HG02943 (cell line): ENCODE measurements around the gene LINGO4.

Source experiments
- ATAC-seq: cut with Tn5 transposase; IDR thresholded peaks from one replicate; pipeline ENCODE4 v1.9.1; 2021; ENCODE audit warnings: mild to moderate bottlenecking, low read depth, moderate library complexity; ENCODE audit not compliant: unreplicated experiment

Gene LINGO4

GRCh38 chr1:151834239-151834638, 29.0 kb upstream of the LINGO4 start:
- ATAC-seq: no peak

- no peak for ATAC-seq
Measured at GRCh38 chr1:151833172-151833900, 28.1 kb upstream of the LINGO4 start.

GRCh38 chr1:151832318-151832980, 27.2 kb upstream of the LINGO4 start:
- ATAC-seq: no peak

- ATAC-seq: no peak
Measured at GRCh38 chr1:151831605-151832004, 26.4 kb upstream of the LINGO4 start, which contains the start of gene RORC. RORC (minus strand) TSS chr1:151831802; CDS start chr1:151831764, 38 bp downstream.

- no peak for ATAC-seq
Measured at GRCh38 chr1:151831256-151831591, 26.0 kb upstream of the LINGO4 start.

GRCh38 chr1:151830055-151830454, 24.8 kb upstream of the LINGO4 start:
- no peak for ATAC-seq

GRCh38 chr1:151829352-151830046, 24.3 kb upstream of the LINGO4 start:
- no peak for ATAC-seq

- no peak for ATAC-seq
Measured at GRCh38 chr1:151828921-151829320, 23.7 kb upstream of the LINGO4 start.

- no peak for ATAC-seq
Measured at GRCh38 chr1:151827853-151828252, 22.6 kb upstream of the LINGO4 start.

GRCh38 chr1:151825751-151826660, 20.8 kb upstream of the LINGO4 start:
- ATAC-seq: no peak

GRCh38 chr1:151825204-151825603, 20.0 kb upstream of the LINGO4 start:
- no peak for ATAC-seq

- no peak for ATAC-seq
Measured at GRCh38 chr1:151823175-151823574, 18.0 kb upstream of the LINGO4 start.

GRCh38 chr1:151822404-151822803, 17.2 kb upstream of the LINGO4 start:
- ATAC-seq: no peak

- ATAC-seq: no peak
Measured at GRCh38 chr1:151820940-151821339, 15.7 kb upstream of the LINGO4 start.

- no peak for ATAC-seq
Measured at GRCh38 chr1:151819976-151820623, 14.9 kb upstream of the LINGO4 start.

- ATAC-seq: no peak
Measured at GRCh38 chr1:151819227-151819835, 14.1 kb upstream of the LINGO4 start.

GRCh38 chr1:151817353-151817730, 12.1 kb upstream of the LINGO4 start:
- ATAC-seq: no peak

- ATAC-seq: no peak
Measured at GRCh38 chr1:151816548-151817352, 11.5 kb upstream of the LINGO4 start.
